HT-29 (cell line): Measurements from ENCODE around the gene MGAT1. TPM values are rescaled to one million over a fixed set of nuclear protein-coding genes. Genes with fewer than 3 reads are reported as not detected.
"Not testable (repeated sequence)": the region's sequence is repeated elsewhere in the genome, so short reads cannot be mapped to it uniquely, and the experiment has no call there.

Experiments used
- DNase-seq: peaks from one replicate; pipeline ENCODE4 v3.0.0-alpha.2; 2015; ENCODE audit warnings: low spot score
- total RNA-seq: library from RNA; depleted of rRNA; stranded (reverse); fragments of >200 nt; shearing (Covaris generic); gene quantifications from 2 replicates; pipeline ENCODE4 v1.2.3, GENCODE V29; 2014

The MGAT1 gene
- total RNA-seq, 1 experiment from 2014 or later: 102 TPM

DNA sequence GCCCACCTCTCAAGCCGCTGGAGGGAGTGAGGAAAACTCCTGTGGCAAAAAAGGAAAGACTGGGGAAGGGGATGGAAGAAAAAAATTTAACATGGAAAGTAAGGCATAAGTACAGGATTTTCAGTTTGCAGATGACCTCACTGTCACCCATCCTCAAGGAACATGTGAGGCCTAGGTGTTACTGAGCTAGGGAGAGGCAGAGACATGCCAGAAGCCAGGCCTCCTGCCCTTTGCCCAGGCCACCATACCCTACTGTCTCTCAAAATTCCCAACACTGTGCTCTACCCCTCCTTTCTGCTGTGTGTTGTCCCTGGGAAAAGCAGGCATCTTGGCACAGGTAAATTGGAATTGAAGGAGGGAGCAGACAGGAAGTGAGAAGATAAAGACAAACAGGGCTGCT lies 4.4 kb upstream of the MGAT1 start:
- no peak for DNase-seq

DNA sequence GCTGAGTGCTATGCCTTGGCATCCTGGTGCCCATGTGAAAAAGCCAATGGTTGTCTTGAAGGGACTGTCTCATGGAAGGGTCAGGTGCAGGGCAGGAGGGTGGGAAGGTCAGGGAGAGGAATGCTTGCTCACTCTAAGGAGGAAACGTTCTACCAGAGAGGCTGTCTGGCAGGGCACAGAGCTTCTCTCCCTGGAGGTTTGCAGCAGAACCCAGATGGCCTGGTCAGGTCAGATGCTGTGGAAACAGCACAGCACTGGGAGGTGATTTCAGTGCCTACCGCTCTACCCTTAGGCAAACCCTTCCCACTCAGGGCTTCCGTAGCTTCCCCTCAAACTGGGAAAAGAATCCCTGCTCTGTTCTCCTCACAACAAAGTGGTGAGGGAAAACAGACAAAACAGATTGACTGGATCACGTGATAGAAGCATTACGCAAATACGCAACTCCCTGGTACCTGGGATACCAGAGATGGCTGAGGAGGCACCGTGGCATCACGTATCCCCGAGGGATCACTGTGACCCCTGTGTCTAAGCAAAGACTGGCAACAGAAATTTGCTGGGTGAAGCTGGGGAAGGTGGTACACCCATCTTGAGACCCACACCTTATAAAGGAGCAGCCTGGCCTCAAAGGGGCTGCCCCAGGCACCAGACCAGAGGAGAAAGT lies 3.9 kb upstream of the MGAT1 start:
- DNase-seq: no peak

DNA sequence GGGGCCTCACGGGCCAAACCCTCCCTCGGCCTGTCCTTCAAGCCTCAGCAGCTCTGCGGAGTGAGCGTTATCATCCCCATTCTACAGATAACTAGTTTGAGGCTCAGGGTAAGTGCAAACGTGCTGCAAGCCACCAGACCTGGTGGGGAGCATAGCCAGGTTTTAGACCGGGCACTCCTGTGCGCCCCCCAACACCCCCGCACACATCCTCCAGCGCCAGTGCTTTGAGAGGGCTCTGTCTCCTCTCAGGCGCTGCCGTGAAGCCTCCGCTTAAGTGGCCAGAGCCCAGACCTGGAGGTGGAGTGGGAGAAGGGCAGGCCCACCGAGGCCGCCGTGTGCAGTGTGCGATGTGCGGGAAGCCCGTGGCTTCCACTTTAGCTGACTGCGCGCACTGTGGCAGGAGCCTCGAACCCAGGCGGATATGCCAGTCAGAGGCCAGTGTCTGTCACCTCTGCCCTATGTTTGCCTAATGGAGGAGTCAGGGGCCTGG lies 1.6 kb upstream of the MGAT1 start:
- no peak for DNase-seq

DNA sequence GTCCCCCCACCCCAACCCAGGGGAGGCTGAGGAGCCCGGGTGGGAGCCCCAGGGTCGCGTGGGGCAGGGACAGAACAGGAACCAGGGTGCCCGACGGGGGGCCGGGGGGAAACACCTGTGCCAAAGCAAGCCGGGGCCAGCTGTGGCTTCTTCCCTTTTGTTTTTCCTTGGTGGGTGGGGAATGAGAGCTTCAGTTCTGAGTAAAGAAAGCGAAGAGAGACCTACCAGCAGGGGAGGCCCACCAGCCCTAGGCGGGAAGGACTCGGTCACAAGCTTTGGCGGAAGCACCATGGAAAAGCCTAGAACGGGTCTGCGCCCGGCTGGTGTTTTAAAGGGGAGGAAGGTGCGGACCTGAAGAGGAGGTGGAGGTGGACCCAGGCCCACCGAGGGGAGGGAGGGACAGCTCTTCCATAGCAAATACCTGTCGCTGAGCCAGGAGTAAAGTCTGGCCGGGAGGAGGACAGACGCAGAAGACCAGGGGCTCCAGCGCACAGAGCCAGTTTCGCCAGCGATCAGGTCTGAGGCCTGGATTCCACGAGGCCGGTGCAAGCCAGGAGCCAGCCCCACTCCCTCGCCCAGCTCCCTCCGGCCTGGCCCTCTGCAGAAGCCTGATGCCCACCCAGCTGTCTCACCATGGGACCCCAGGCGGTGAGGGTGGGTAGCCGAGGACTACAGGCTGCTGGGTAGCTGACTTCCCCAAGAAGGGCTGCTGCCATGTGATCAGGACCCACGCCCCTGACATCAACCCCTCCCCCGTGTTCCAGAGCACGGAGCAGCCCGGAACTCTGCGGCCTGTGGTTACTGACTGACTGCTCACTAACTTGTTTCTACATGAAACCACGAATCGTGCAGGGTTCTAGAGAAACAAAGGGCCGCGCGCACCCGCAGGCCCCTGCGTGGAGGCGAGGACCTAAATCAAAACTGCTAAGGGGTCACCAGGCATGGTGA lies 849 bp upstream of the MGAT1 start:
- peak; percentile 20 for DNase-seq

DNA sequence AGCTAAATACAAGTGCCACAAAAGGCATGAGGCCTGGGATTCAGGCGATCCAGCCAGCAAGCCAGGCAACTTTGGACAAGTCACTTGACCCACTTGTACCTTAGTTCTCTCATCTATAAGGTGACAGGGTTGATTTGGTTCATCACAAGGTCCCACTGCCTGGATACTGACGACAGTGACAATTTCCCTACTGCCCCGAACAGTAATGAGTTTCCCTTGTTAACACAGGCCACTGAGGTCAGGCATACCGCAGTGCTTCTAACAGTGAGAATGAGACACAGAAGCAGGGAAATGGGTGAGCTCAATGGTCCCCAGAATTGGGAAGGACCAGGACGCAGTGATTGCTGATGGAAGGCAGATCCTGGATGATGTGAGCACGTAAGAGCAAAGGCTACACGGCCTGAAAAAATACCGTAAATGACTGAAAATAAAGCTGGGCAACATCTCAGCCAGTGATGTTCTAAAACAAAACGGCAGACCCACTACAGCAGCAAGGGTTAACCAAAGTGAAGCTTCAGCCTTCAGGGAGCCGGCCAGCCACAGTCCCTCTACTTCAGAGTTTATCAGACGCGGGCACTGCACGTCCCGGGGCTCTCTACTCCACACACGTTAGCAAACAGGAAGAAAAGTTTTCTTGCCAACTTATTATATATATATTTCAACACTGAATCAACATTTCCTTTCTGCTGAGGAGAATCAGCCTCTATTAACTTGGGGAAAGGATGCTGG lies 846 bp downstream of the MGAT1 start:
- DNase-seq: no peak

DNA sequence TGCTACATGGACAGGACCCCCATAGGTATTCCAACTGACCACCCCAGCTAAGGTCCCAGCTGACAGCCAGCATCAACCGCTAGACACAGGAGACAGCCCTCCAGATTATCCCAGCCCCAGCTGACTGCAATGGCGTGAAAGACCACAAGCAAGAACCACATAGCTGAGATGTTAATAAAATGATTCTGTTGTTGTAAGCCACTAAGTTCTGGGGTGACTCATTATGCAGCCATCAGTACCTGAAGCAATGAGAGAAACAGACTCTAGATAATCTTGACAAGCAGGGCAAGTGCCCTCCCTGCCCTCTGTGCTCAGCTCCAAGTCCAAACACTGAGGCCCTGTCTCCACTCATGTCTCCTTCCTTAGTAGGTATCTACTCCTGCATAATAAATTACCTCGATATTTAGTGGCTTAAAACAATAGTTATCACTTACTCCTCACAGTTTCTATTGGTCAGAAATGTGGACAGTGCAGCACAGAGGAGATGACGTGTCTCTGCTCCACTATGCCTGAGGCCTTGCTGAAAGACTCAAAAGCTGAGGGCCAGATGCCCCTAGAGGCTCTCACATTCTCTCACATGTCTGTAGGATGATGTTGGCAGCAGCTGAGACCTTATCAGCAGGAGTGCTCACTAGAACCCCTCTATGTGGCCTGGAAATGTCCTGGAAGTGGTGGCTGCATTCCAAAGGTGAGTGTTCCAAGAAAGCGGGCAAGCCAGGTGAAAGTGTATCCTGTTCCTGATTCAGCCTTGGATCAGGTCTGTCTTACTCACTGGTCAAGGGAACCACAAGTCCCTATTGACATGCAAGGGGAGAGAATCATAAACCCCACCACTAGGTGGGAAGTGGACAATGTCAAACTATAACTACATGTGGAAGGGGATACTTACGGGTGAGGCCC lies 2.5 kb downstream of the MGAT1 start:
- DNase-seq: no peak

DNA sequence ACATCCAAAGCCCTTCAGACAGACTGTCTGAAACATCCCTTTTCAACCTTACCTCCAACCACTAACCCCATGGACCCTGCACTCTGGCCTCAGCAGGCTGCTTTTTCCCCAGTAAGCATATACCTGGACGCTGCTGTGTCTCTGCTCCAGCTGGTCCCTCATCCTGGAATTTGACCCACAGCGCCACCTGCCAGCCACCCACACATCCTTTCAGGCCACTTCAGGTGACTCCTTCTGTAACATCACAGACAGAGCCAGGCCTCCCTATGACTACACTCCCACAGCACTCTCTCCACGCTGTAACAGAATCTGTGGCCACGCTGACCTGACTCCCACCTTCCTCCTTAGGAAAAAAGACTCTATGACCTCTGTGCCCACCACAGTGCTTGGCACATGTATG lies 3.4 kb downstream of the MGAT1 start:
- peak; percentile 51 for DNase-seq

DNA sequence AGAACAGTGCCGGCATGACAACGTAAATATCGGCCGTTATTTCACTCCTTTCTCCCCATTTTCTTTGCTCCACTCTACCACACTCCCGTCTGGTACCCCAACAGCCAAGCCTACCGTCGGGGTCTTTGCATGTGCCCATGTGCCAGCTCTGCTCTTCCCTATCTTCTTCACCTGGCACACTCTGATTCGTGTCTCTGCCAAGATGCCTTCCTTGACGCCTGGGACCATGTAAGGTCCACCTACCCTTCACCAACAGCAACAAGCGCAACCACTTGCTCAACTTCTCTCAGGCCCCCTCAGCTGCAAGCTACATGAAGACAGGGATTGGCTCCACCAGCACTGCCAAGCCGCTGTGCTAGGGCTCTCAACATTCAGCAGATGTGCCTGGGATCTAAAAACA lies 4.4 kb downstream of the MGAT1 start:
- no peak for DNase-seq

DNA sequence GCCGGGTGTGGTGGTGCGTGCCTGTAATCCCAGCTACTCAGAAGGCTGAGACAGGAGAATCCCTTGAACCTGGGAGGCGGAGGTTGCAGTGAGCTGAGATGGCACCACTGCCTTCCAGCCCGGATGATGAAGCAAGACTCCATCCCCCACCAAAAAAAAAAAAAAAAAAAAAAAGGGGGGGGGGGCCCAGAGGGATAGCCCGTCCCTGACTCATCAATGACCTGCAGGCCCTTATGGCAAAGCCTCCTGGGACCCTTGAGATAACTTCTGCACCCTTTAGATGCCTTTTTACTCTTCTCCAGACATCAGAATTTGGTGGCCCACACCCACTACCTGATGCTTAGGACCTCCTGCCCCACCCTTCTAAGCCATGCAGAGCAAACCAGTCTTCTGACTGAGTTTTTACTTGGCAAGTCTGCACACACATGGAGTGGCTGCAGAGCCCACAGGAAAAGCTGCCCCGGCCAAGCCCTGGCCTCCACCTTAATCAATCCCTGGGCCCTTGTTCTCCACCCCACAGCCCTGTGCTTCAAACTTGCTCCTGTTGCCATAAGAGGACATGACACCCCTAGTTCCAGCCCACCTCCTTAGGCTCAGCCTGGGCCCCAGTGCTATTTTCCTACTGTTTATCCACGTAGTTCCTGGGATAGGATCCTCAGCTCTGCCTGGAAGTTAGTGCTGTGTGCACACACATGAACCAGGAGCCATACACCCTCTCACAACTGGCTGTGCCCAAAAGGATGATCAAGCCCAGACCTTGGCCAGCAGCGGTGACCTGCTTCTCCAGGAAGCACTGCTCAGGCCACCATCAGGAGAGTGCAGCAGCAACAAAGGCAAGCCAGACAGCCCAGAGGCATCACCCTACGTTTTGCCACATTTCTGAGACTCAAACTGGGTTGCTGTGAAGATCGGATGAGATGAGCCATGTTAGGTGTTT lies 5.1 kb downstream of the MGAT1 start:
- no peak for DNase-seq

DNA sequence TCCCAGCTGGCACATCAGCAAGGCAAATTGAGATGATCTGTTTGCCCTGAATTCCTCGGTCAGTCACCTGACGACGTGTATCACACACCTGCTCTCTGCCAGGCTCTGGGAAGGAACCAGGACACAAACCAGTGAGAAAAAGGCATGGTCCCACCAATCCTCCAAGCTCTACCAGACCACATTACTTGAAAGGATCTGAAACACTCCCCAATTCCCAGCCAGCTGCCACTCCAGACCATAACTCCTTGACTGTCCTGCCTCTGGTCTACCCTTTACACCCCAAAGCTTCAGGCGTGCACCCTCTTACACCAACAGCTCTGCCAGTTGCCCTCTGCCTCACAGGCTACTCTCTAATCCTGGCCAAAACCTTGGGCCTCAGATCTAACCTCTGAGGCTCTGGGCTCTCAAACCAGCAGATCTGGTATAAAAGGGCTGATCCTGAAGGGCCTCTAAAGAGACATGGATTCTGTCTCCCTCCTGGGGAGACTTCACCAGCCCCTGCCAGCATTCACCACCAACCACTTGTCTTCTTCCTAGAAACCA lies 6.8 kb downstream of the MGAT1 start:
- no peak for DNase-seq

DNA sequence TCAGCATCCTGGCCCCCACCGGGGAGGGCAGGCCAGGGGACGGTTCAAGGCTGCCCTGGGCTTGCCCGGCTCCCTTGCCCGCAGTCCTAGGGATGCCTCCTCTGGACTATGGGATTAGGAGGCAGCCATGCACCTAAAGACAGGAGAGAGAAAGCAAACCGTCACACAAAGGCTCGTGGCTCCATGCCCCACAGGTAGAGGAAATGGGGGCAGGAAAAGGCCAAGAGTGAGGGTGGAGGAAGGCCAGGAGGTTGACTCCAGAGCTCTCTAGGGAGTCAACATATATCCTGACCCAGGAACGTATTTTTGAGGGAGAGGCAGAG lies 9.7 kb downstream of the MGAT1 start:
- no peak for DNase-seq

DNA sequence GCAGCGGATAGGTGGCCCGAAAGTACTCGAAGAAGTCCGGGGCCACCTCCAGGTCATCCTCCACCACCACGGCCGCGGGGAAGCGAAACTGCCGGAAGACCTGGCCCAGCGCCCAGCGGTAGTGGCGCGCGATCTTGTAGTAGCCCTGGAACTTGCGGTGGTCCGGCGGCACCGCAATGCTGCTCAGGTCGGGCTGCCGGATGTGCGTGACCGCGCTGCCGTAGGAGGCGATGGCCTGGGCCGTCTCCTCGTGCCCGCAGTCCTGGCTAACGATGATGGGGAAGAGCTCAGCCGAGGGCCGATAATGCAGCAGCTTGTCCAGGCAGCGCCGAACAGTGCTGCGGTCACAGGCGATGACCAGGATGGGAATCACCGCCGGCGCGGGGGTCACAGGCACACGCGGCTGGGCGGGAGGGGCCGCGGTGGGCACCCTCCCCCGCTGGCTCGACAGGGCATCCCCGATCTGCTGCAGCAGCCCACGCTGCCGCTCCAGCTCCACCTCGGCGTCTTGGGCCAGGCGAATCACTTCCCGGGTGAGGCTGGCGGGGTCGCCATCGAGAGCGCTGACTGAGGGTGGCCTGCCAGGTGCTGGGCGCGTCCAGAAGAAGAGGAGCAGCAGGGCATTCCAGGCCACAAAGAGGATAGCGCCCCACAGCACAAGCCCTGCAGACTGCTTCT lies 10.2 kb downstream of the MGAT1 start:
- DNase-seq: no peak

DNA sequence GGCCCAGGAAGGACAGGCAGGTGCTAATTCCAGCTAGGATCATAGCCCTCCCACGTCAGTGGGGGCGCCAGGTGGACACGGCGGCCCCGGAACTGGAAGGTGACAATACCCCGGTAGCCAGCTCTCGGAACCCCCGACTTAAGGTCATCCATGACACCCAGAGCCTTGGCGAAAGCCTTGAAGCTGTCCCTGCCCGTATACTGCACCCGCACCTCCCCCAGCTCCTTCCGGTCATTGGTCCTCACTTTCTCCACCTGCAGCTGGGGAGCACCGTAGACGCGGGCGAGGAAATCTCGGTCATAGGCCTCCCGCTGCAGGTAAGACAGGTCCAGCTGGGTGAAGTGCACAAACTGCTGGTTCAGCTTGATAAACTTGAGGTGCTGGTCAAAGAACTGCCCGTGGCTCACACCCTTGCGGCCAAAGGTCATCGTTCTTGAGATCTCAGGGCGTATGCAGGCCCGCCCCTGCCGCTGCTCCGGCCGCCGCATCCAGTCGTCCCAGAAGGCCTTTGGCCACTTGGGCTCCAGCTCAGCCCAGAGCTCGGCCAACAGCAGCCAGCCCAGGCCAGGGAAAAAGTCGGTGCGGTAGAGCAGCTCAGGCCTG lies 10.9 kb downstream of the MGAT1 start:
- no peak for DNase-seq

DNA sequence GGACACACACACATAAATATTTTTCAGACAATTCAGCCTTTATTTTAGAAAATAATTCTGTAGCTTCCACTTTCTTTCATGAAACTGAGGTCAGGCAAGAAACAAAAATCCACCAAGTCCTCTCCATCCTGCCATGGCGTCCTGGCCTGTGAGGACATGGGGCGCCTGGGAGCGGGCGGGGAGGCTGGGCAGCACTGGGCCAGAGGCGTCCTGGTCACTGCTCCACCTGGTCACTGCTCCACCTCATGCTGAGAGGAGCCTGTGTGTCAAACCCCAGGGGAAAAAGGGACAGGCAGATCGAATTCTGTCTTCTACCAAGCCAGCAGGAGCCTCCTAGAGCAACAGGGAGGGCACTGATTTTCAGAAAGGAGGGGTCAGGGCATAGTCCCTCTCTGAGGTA lies 12.1 kb downstream of the MGAT1 start:
- no peak for DNase-seq

DNA sequence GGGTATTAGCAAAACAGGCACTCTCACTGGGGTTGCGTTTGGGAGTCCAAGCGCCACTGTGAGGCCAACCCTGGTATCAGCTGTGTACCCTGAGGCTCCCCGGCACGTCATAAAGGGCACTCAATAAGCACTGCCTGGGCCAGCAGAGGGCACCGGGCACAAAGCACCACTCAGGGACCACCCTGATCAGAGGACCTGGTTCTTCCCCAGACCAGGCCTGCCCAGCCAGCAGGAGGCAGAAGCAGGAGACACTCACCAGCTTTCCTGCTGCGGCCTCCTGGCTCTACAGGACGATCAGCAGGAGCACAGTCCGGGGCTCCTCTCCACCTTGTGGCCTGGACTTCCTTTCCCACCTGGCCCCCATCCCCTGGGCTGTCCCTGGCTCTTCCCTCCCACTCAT lies 12.6 kb downstream of the MGAT1 start:
- peak; percentile 27 for DNase-seq

DNA sequence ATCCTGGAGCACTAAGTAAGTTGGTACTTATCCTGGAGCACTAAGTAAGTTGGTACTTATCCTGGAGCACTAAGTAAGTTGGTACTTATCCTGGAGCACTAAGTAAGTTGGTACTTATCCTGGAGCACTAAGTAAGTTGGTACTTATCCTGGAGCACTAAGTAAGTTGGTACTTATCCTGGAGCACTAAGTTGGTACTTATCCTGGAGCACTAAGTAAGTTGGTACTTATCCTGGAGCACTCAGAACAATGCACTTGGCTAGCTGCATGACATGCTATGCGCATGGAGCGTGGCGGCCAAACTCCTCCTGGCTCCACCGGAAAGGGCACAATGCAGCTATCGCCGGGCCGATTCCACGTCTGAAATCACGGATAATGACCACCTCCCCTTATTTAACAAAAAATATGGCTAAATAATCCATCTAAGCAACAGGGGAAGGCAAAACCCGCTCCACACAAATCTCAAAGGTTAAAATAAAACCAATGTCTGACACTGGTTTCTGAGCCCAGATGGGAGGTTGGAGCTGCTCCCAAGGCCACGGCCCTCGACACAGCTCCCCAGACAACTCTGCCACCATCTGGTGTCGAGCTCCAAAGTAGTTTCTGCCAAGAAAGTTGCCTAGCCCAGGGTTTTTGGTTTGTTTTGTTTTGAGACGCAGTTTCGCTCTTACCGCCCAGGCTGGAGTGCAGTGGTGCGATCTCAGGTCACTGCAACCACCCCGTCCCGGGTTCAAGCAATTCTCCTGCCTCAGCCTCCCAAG lies 13.8 kb downstream of the MGAT1 start:
- not testable (repeated sequence) for DNase-seq

DNA sequence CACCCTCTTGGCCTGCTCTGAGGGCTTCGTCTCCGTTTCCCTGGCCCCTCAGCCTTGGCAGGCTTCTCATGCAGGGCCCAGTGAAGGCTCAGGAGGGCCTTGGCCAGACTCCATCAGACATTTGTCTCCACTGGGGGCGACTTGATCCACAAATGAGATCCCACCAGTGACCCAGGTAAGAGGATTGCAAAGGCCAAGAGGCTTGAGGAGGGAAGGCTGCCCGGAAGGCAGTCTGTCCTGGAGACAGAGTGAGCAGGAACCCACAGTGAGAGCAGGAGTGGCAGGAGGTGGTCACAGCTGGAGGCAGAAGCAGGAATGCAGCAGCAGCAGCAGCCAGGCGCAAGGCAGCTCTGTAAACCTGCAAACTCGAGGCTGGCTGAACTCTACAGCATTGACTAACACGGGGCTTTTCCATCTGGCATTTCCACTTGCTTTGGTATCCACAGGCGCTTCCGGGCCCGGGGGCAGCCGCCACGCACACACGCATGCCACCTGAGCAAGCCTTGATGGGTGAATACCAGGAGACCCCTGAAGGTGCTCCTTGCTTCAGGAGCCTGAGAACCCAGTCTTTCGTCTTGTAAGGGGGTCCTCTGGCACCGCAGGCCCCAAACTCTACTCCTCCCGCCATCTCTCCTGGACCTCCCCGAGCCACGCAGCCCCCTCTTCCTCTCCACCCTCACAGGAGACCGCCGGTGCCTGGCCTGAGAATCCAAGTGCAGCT lies 14.7 kb downstream of the MGAT1 start:
- DNase-seq: no peak
